ENCODE results near the gene RSRC1.

DNA sequence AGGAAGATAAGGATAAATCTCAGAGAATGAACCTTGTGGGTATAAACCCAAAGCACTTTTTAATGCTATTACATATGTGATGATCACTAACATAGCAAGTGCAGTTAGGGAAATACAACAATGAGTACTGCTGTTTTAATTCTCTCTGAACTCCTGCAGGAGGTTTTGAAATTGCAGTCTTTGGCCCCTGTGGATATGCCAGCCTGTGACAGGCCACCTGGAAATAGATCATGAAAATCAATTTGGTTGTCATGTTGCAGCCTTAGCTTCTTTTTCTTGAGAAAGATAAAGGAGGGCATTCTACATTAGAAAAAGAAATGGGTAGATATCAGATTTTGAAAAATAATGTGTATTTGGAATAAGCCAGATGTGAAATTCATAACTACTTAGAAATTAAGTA lies 103.6 kb downstream of the RSRC1 start:
- TF ChIP-seq, protein P1, sequence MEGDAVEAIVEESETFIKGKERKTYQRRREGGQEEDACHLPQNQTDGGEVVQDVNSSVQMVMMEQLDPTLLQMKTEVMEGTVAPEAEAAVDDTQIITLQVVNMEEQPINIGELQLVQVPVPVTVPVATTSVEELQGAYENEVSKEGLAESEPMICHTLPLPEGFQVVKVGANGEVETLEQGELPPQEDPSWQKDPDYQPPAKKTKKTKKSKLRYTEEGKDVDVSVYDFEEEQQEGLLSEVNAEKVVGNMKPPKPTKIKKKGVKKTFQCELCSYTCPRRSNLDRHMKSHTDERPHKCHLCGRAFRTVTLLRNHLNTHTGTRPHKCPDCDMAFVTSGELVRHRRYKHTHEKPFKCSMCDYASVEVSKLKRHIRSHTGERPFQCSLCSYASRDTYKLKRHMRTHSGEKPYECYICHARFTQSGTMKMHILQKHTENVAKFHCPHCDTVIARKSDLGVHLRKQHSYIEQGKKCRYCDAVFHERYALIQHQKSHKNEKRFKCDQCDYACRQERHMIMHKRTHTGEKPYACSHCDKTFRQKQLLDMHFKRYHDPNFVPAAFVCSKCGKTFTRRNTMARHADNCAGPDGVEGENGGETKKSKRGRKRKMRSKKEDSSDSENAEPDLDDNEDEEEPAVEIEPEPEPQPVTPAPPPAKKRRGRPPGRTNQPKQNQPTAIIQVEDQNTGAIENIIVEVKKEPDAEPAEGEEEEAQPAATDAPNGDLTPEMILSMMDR (IDR thresholded peaks at IDR 0.05): no peak
- no peak for TF ChIP-seq POLR2A (IDR thresholded peaks at IDR 0.05)
